ENCODE results near the gene RAI1. TPM values are rescaled to one million over a fixed set of nuclear protein-coding genes. Genes with fewer than 3 reads are reported as not detected.
"Not testable (repeated sequence)": the region's sequence is repeated elsewhere in the genome, so short reads cannot be mapped to it uniquely, and the experiment has no call there.

Gene RAI1
- total RNA-seq = 10 to 100 TPM; 22.4 to 32.3 TPM
- long read RNA-seq, partial matches to known transcripts = 38 of 43 reads
- long read RNA-seq, other reads (novel, unspliced or antisense) = 5 of 43 reads

- DNase-seq (peak; percentile 85), ATAC-seq (peak; percentile 51 to 69)
- intact Hi-C loops (cut with DNase I) = loop anchor here (5.0 to 10.0 kb wide), 5 partner anchors 74 to 351 kb away; no protein-coding TSS in a partner anchor
Measured at GRCh38 chr17:17681187-17681743, at the start of gene RAI1. RAI1 (plus strand) TSS chr17:17681458; CDS start chr17:17792949, 111,491 bp downstream.

GRCh38 chr17:17632690-17633089 lies 48.6 kb upstream of the RAI1 start:
- intact Hi-C loops (cut with DNase I); DNase-seq: not testable (repeated sequence)

GRCh38 chr17:17633310-17633709 lies 47.9 kb upstream of the RAI1 start:
- intact Hi-C loops (cut with DNase I) = no loop called here
- no peak for DNase-seq

More at GRCh38 chr17:17632690-17633089, 48.6 kb upstream of the RAI1 start:
- ATAC-seq = not testable (repeated sequence)

GRCh38 chr17:17635126-17635525 lies 46.1 kb upstream of the RAI1 start:
- no peak for ATAC-seq
- no peak for DNase-seq
- intact Hi-C loops (cut with DNase I) = no loop called here

More at GRCh38 chr17:17633310-17633709, 47.9 kb upstream of the RAI1 start:
- ATAC-seq = no peak

GRCh38 chr17:17635537-17636271 lies 45.6 kb upstream of the RAI1 start:
- ATAC-seq; intact Hi-C loops (cut with DNase I); DNase-seq: not testable (repeated sequence)

- no peak for ATAC-seq
- DNase-seq = no peak
- intact Hi-C loops (cut with DNase I) = no loop called here
Measured at GRCh38 chr17:17636272-17636885, 44.9 kb upstream of the RAI1 start.

GRCh38 chr17:17638467-17638866 lies 42.8 kb upstream of the RAI1 start:
- DNase-seq (no peak), ATAC-seq (no peak)
- intact Hi-C loops (cut with DNase I) = no loop called here

GRCh38 chr17:17639661-17640270 lies 41.5 kb upstream of the RAI1 start:
- ATAC-seq, DNase-seq: not testable (repeated sequence)
- intact Hi-C loops (cut with DNase I) = loop anchor here in 1 of 2 donors (5.0 to 10.0 kb wide), 2 partner anchors 142 to 635 kb away; partner anchors contain the start of gene RASD1

GRCh38 chr17:17641621-17642409 lies 39.4 kb upstream of the RAI1 start:
- DNase-seq (peak; percentile 80), ATAC-seq (peak; percentile 84 to 89)
- intact Hi-C loops (cut with DNase I) = loop anchor here in 1 of 2 donors (1.0 to 10.0 kb wide), 3 partner anchors 145 to 637 kb away; partner anchors contain the start of gene RASD1

GRCh38 chr17:17645148-17645547 lies 36.1 kb upstream of the RAI1 start:
- DNase-seq, ATAC-seq: not testable (repeated sequence)
- intact Hi-C loops (cut with DNase I) = loop anchor here (2.0 to 10.0 kb wide), 2 partner anchors 290 to 640 kb away; no protein-coding TSS in a partner anchor

GRCh38 chr17:17645961-17646360 lies 35.3 kb upstream of the RAI1 start:
- DNase-seq = no peak
- intact Hi-C loops (cut with DNase I) = loop anchor here (2.0 to 10.0 kb wide), 2 partner anchors 291 to 641 kb away; no protein-coding TSS in a partner anchor
- no peak for ATAC-seq

GRCh38 chr17:17647524-17648178 lies 33.6 kb upstream of the RAI1 start:
- ATAC-seq = no peak
- intact Hi-C loops (cut with DNase I) = loop anchor here in 1 of 2 donors (10.0 kb wide), 1 partner anchor 643 kb away; no protein-coding TSS in a partner anchor
- no peak for DNase-seq

- intact Hi-C loops (cut with DNase I) = loop anchor here in 1 of 2 donors (10.0 kb wide), 1 partner anchor 644 kb away; no protein-coding TSS in a partner anchor
- DNase-seq = no peak
Measured at GRCh38 chr17:17648762-17649161, 32.5 kb upstream of the RAI1 start.

GRCh38 chr17:17650959-17651358 lies 30.3 kb upstream of the RAI1 start:
- intact Hi-C loops (cut with DNase I) = no loop called here
- ATAC-seq (no peak), DNase-seq (no peak)

More at GRCh38 chr17:17648762-17649161, 32.5 kb upstream of the RAI1 start:
- peak in 1 of 2 donors; percentile 44 for ATAC-seq

GRCh38 chr17:17653343-17653742 lies 27.9 kb upstream of the RAI1 start:
- intact Hi-C loops (cut with DNase I) = no loop called here
- DNase-seq = no peak
- no peak for ATAC-seq

- DNase-seq (no peak), ATAC-seq (no peak)
- intact Hi-C loops (cut with DNase I) = no loop called here
Measured at GRCh38 chr17:17659340-17659739, 21.9 kb upstream of the RAI1 start.

GRCh38 chr17:17661134-17661533 lies 20.1 kb upstream of the RAI1 start:
- DNase-seq = no peak
- intact Hi-C loops (cut with DNase I) = no loop called here
- ATAC-seq = no peak

Measured in left cardiac atrium (tissue), 4 donors.